NB4 (cell line): ENCODE results near the gene SPARCL1.

ENCODE experiments used
- POLR2A ChIP-seq: IDR thresholded peaks from 2 replicates; pipeline ENCODE4 v1.6.1; 2011; ENCODE audit warnings: mild to moderate bottlenecking; ENCODE audit not compliant: insufficient read length; ENCODE audit errors: extremely low read depth
- TF ChIP-seq, protein P1 (sequence below): IDR thresholded peaks from one replicate; pipeline ENCODE4 v1.5.1; 2012; ENCODE audit warnings: low read depth, low read length
- TF ChIP-seq, protein P2 (sequence below): IDR thresholded peaks from 2 replicates; pipeline ENCODE4 v1.6.1; 2011; ENCODE audit warnings: low read depth, low read length

- TF ChIP-seq, protein P1, sequence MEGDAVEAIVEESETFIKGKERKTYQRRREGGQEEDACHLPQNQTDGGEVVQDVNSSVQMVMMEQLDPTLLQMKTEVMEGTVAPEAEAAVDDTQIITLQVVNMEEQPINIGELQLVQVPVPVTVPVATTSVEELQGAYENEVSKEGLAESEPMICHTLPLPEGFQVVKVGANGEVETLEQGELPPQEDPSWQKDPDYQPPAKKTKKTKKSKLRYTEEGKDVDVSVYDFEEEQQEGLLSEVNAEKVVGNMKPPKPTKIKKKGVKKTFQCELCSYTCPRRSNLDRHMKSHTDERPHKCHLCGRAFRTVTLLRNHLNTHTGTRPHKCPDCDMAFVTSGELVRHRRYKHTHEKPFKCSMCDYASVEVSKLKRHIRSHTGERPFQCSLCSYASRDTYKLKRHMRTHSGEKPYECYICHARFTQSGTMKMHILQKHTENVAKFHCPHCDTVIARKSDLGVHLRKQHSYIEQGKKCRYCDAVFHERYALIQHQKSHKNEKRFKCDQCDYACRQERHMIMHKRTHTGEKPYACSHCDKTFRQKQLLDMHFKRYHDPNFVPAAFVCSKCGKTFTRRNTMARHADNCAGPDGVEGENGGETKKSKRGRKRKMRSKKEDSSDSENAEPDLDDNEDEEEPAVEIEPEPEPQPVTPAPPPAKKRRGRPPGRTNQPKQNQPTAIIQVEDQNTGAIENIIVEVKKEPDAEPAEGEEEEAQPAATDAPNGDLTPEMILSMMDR, result no peak
- TF ChIP-seq, protein P2, sequence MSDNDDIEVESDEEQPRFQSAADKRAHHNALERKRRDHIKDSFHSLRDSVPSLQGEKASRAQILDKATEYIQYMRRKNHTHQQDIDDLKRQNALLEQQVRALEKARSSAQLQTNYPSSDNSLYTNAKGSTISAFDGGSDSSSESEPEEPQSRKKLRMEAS, result no peak
- no peak for TF ChIP-seq POLR2A
These were observed 100.2 kb downstream of the SPARCL1 start for GRCh38 chr4:87428979-87429378.
